GM12891 (cell line): ENCODE measurements around the gene RABAC1.

Experiments
- POLR2A ChIP-seq: IDR thresholded peaks from 2 replicates; pipeline ENCODE4 v1.6.1; 2011; ENCODE audit warnings: low read depth, low read length, control low read depth
- POLR2AphosphoS5 ChIP-seq: IDR thresholded peaks from 2 replicates; pipeline ENCODE4 v1.6.1; 2011; ENCODE audit warnings: low read depth, low read length, control low read depth
- SPI1 ChIP-seq: IDR thresholded peaks from 2 replicates; pipeline ENCODE4 v1.6.1; 2011; ENCODE audit warnings: low read depth, low read length, control low read depth
- TAF1 ChIP-seq: IDR thresholded peaks from 2 replicates; pipeline ENCODE4 v1.6.1; 2011; ENCODE audit warnings: low read depth, low read length, control low read depth

DNA sequence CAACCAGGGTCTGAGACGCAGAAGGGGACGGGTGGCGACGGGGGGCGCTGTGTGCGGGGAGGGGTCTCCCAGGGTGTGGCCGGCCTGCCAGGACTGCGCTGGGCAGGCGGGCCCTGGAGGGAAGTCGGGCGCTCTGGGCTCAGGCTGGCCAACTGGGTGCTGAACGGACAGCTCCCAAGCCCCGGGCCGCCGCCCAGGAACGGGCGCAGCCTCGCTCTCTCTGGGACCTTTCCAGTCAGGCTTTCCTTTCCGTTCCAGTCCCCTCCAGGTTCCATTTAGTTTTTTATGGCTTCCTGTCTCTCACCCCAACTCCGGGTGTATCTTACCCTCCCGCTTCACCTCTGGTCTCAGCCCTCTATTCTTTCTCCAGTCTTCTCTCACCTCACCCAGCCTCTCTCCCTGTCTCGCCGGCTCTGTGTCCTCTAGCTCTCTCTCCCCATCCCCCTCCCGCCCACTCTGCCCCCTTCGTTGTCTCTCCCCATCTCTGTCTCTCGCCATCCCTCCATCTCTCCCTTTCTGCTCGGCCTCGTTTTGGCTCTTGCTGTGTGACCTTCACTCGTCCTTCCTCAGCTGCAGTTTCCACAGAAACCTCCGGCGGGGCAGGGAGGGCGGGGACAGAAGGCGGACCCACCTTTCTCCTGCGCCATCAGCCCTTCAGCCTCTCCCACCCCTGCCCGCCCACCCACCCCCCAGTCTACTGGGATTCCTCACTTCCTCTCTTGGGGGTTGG lies 38.2 kb upstream of the RABAC1 start:
- TF ChIP-seq POLR2A (no peak), POLR2AphosphoS5 (no peak), TAF1 (no peak), SPI1 (no peak)
